ENCODE results near the gene SCARB1. TPM values are rescaled to one million over a fixed set of nuclear protein-coding genes. Genes with fewer than 3 reads are reported as not detected.

SCARB1 gene
- total and polyA plus RNA-seq, 9 of the 15 experiments (the other 6 are each of a cell fraction or from before 2014, with no cell fraction given) = 0.56 to 157 (median 52.8) TPM

GRCh38 chr12:124756166-124756565 is 107.5 kb downstream of the SCARB1 start (continued):
- TF ChIP-seq ZNF561 (CRISPR knock-in tag; conservative IDR thresholded peaks at IDR 0.05) (no peak), ZNF311 (CRISPR knock-in tag; IDR thresholded peaks at IDR 0.05) (no peak)

GRCh38 chr12:124755801-124756148 is 107.9 kb downstream of the SCARB1 start:
- no peak for TF ChIP-seq MCM3 (IDR thresholded peaks at IDR 0.05)
- 0 out of 2 replicates have a peak, but pooled peaks have one; percentile 44 for TF ChIP-seq BCOR (IDR thresholded peaks at IDR 0.05)
- TF ChIP-seq MAFF (IDR thresholded peaks at IDR 0.05; ENCODE audit: low read length) = no peak
- TF ChIP-seq RBM25 (IDR thresholded peaks at IDR 0.05; ENCODE audit: low read depth, low read length, severe bottlenecking) = peak; percentile 52
- no peak for TF ChIP-seq NONO (IDR thresholded peaks at IDR 0.05; ENCODE audit: low read depth in 2 of 2, low read length in 1 of 2)
- POLR2A ChIA-PET = interaction anchor here (1.0 kb wide), 1 partner anchor 155 kb away, joined by 3 read pairs; no protein-coding TSS in a partner anchor
- no peak for ATAC-seq

More at GRCh38 chr12:124755801-124756148, 107.9 kb downstream of the SCARB1 start:
- Histone ChIP-seq H3K36me3 (ENCODE audit: control insufficient read depth, insufficient read depth, low read length) (no peaks in the 10 kb centered on the region), H3K4me2 (ENCODE audit: insufficient read depth, low read length) (no peak overlapping the region), H3K4me1 (replicated peaks in 1 of 2; ENCODE audit: control insufficient read depth in 2 of 2, insufficient read depth in 2 of 2, low read length in 2 of 2) (peaks cover 0 to 14% of the 10 kb centered on the region in 2 experiments; a peak in 1 of 5 replicates), H3K9ac (ENCODE audit: insufficient read depth in 1 of 2, low read depth in 2 of 2, low read length in 2 of 2) (no peak overlapping the region), H2AFZ (ENCODE audit: low read depth, low read length) (no peak overlapping the region), H3K27me3 (ENCODE audit: control insufficient read depth in 2 of 2, insufficient read depth in 2 of 2, low read length in 2 of 2) (peaks cover 63 to 91% of the 10 kb centered on the region in 2 experiments), H3K27ac (ENCODE audit: extremely low read depth, low read depth, low read length) (no peak overlapping the region), H3K79me2 (ENCODE audit: control insufficient read depth, insufficient read depth, low read length) (no peaks in the 10 kb centered on the region), H3K9me3 (replicated peaks; ENCODE audit: control insufficient read depth, insufficient read depth, low read depth, low read length) (peaks cover 10% of the 10 kb centered on the region), H3K4me3 (no peak overlapping the region), H4K20me1 (replicated peaks; ENCODE audit: control insufficient read depth, insufficient read depth, low read length) (no peaks in the 10 kb centered on the region; the same call in 1 of the 2 replicates), H3K9me1 (ENCODE audit: control insufficient read depth, insufficient read depth, low read length) (no peaks in the 10 kb centered on the region)
- intact Hi-C loops (cut with micrococcal nuclease) (no loop called here), in situ Hi-C loops (cut with MboI) (no loop called here)
- DNase-seq (ENCODE audit: extremely low read depth in 1 of 4, low spot score in 3 of 4) = no peak
- no peak for FAIRE-seq
- CTCF ChIA-PET (ENCODE audit: low intra/inter-chr PET ratio) = no interaction called here
- no TSS peak for BruUV-seq (replicated peaks)
- 7% methylated on average over 8 of the region's 8 CpGs for WGBS (ENCODE audit: insufficient coverage, low coverage, missing lambda C conversion rate)
